H9 (cell line): ENCODE data around the gene SLC35B4. TPM values are rescaled to one million over a fixed set of nuclear protein-coding genes. Genes with fewer than 3 reads are reported as not detected.

Source experiments
- DNase-seq: peaks from one replicate; pipeline ENCODE4 v3.0.0-alpha.2; 2017
- H2AFZ ChIP-seq: one replicate; pipeline ENCODE4 v1.6.1; 2013; ENCODE audit warnings: mild to moderate bottlenecking, low read length, control low read depth, moderate library complexity
- H2AK5ac ChIP-seq: 2 replicates; pipeline ENCODE4 v1.6.1; 2013; ENCODE audit warnings: low read length, control low read depth, mixed read lengths; ENCODE audit not compliant: insufficient read length
- H2BK120ac ChIP-seq: one replicate; pipeline ENCODE4 v1.6.1; 2013; ENCODE audit warnings: low read depth, mild to moderate bottlenecking, low read length, control low read depth, inconsistent platforms; ENCODE audit not compliant: poor library complexity, severe bottlenecking
- H2BK12ac ChIP-seq: 2 replicates; pipeline ENCODE4 v1.6.1; 2013; ENCODE audit warnings: low read length, control low read depth, mixed read lengths, low read depth; ENCODE audit not compliant: insufficient read length
- H2BK15ac ChIP-seq: 2 replicates; pipeline ENCODE4 v1.6.1; 2013; ENCODE audit warnings: low read depth, low read length, control low read depth
- H2BK20ac ChIP-seq: one replicate; pipeline ENCODE4 v1.6.1; 2013; ENCODE audit warnings: low read depth, mild to moderate bottlenecking, low read length, control low read depth, inconsistent platforms; ENCODE audit not compliant: poor library complexity, severe bottlenecking
- H2BK5ac ChIP-seq: 2 replicates; pipeline ENCODE4 v1.6.1; 2013; ENCODE audit warnings: low read length, control low read depth, mixed read lengths; ENCODE audit not compliant: insufficient read length
- H3K14ac ChIP-seq: 2 replicates; pipeline ENCODE4 v1.6.1; 2013; ENCODE audit warnings: low read length, control low read depth; ENCODE audit not compliant: insufficient read depth
- H3K18ac ChIP-seq: 2 replicates; pipeline ENCODE4 v1.6.1; 2013; ENCODE audit warnings: low read depth, mild to moderate bottlenecking, mixed read lengths, low read length, control low read depth; ENCODE audit not compliant: insufficient read length
- H3K23ac ChIP-seq: 2 replicates; pipeline ENCODE4 v1.6.1; 2013; ENCODE audit warnings: low read length, control low read depth, mixed read lengths, low read depth; ENCODE audit not compliant: insufficient read length
- H3K23me2 ChIP-seq: 2 replicates; pipeline ENCODE4 v1.6.1; 2013; ENCODE audit warnings: low read depth, mild to moderate bottlenecking, mixed read lengths, low read length, control low read depth; ENCODE audit not compliant: insufficient read length, poor library complexity, severe bottlenecking
- H3K27ac ChIP-seq: 2 replicates; pipeline ENCODE4 v1.5.1; 2013; ENCODE audit warnings: low read length, control low read depth, mixed read lengths, low read depth; ENCODE audit not compliant: insufficient read length
- H3K27me3 ChIP-seq: 2 replicates; pipeline ENCODE4 v1.6.1; 2013; ENCODE audit warnings: low read length, control low read depth, inconsistent platforms; ENCODE audit not compliant: insufficient read depth
- H3K4ac ChIP-seq: 2 replicates; pipeline ENCODE4 v1.6.1; 2013; ENCODE audit warnings: low read depth, mild to moderate bottlenecking, control low read depth, inconsistent platforms, low read length, moderate library complexity
- H3K4me1 ChIP-seq: 2 replicates; pipeline ENCODE4 v1.6.1; 2013; ENCODE audit warnings: low read length, control low read depth, inconsistent platforms; ENCODE audit not compliant: insufficient read depth
- H3K4me2 ChIP-seq: 2 replicates; pipeline ENCODE4 v1.6.1; 2013; ENCODE audit warnings: low read length, control low read depth, mixed read lengths; ENCODE audit not compliant: insufficient read length, insufficient read depth
- H3K56ac ChIP-seq: 2 replicates; pipeline ENCODE4 v1.6.1; 2013; ENCODE audit warnings: low read depth, mild to moderate bottlenecking, mixed read lengths, low read length, control low read depth; ENCODE audit not compliant: insufficient read length
- H3K79me1 ChIP-seq: 2 replicates; pipeline ENCODE4 v1.6.1; 2013; ENCODE audit warnings: low read depth, mild to moderate bottlenecking, moderate library complexity, low read length, control low read depth, inconsistent platforms; ENCODE audit not compliant: insufficient read depth, poor library complexity, severe bottlenecking
- H3K79me2 ChIP-seq: 2 replicates; pipeline ENCODE4 v1.6.1; 2013; ENCODE audit warnings: low read length, control low read depth, inconsistent platforms; ENCODE audit not compliant: insufficient read depth
- H3K9ac ChIP-seq: 2 replicates; pipeline ENCODE4 v1.6.1; 2013; ENCODE audit warnings: low read length, control low read depth, mixed read lengths; ENCODE audit not compliant: insufficient read length; ENCODE audit errors: extremely low read depth
- H3K9me3 ChIP-seq: one replicate; pipeline ENCODE4 v1.6.1; 2013; ENCODE audit warnings: low read depth, low read length, inconsistent platforms; ENCODE audit not compliant: control insufficient read depth
- H3T11ph ChIP-seq: one replicate; pipeline ENCODE4 v1.6.1; 2013; ENCODE audit warnings: mild to moderate bottlenecking, low read length, control low read depth, inconsistent platforms
- H4K20me1 ChIP-seq: one replicate; pipeline ENCODE4 v1.6.1; 2013; ENCODE audit not compliant: control insufficient read depth, insufficient read length, insufficient read depth
- H4K5ac ChIP-seq: 2 replicates; pipeline ENCODE4 v1.6.1; 2013; ENCODE audit warnings: low read depth, mild to moderate bottlenecking, mixed read lengths, low read length, control low read depth; ENCODE audit not compliant: insufficient read length
- H4K8ac ChIP-seq: replicated peaks from 2 replicates; pipeline ENCODE4 v1.6.1; 2013; ENCODE audit warnings: low read length, control low read depth, mixed read lengths, low read depth; ENCODE audit not compliant: insufficient read length
- H4K91ac ChIP-seq: 2 replicates; pipeline ENCODE4 v1.6.1; 2013; ENCODE audit warnings: low read depth, mild to moderate bottlenecking, moderate library complexity, mixed read lengths, low read length, control low read depth; ENCODE audit not compliant: insufficient read length
- H3K27ac Mint-ChIP-seq, 3 experiments: 2 replicates in 2 of 3; 3 replicates in 1 of 3; pipeline ENCODE4 v1.8.0; 2020 to 2021; ENCODE audit warnings: mixed read lengths in 3 of 3, mild to moderate bottlenecking in 1 of 3, moderate library complexity in 1 of 3
- H3K27me3 Mint-ChIP-seq: 2 replicates; pipeline ENCODE4 v1.8.0; 2021; ENCODE audit warnings: low read depth, mild to moderate bottlenecking, moderate library complexity, mixed read lengths
- H3K36me3 Mint-ChIP-seq, 3 experiments: 2 replicates in 2 of 3; 3 replicates in 1 of 3; pipeline ENCODE4 v1.8.0; 2020 to 2021; ENCODE audit warnings: low read depth in 3 of 3, mixed read lengths in 3 of 3; ENCODE audit not compliant: insufficient read depth in 1 of 3
- H3K4me1 Mint-ChIP-seq, 2 experiments: 2 replicates each; pipeline ENCODE4 v1.8.0; 2020; ENCODE audit warnings: mixed read lengths in 2 of 2
- H3K4me3 Mint-ChIP-seq, 2 experiments: 2 replicates in 1 of 2; 3 replicates in 1 of 2; pipeline ENCODE4 v1.8.0; 2020 to 2021; ENCODE audit warnings: mild to moderate bottlenecking in 2 of 2, mixed read lengths in 2 of 2, moderate library complexity in 1 of 2
- H3K9me3 Mint-ChIP-seq, 2 experiments: 2 replicates in 1 of 2; 3 replicates in 1 of 2; pipeline ENCODE4 v1.8.0; 2020; ENCODE audit warnings: mild to moderate bottlenecking in 2 of 2, mixed read lengths in 2 of 2, moderate library complexity in 1 of 2
- WGBS: extraction: QIAGEN DNeasy Blood & Tissue Kit; methylation state at CpG from one replicate; pipeline ENCODE4 v1.1.7; 2013; ENCODE audit warnings: missing lambda C conversion rate, low lambda C conversion rate, mixed read lengths; ENCODE audit not compliant: insufficient read length; ENCODE audit errors: extremely low coverage; 5-methylcytosine and 5-hydroxymethylcytosine counted together
- total RNA-seq: library from RNA; stranded (reverse); gene quantifications from 2 replicates; pipeline ENCODE4 v1.2.1, GENCODE V29; 2021
- TF ChIP-seq, protein P1 (sequence below): fragments of 200-600 bp; sonication (generic); conservative IDR thresholded peaks from 3 replicates; pipeline ENCODE4 v1.8.0; 2021; ENCODE audit warnings: antibody characterized with exemption, mild to moderate bottlenecking

Gene SLC35B4
- total RNA-seq, 1 experiment from 2014 or later: 33.4 TPM

GRCh38 chr7:134284952-134285351 lies 31.8 kb downstream of the SLC35B4 start:
- no peak overlapping the region for H4K91ac ChIP-seq
- TF ChIP-seq, protein P1, sequence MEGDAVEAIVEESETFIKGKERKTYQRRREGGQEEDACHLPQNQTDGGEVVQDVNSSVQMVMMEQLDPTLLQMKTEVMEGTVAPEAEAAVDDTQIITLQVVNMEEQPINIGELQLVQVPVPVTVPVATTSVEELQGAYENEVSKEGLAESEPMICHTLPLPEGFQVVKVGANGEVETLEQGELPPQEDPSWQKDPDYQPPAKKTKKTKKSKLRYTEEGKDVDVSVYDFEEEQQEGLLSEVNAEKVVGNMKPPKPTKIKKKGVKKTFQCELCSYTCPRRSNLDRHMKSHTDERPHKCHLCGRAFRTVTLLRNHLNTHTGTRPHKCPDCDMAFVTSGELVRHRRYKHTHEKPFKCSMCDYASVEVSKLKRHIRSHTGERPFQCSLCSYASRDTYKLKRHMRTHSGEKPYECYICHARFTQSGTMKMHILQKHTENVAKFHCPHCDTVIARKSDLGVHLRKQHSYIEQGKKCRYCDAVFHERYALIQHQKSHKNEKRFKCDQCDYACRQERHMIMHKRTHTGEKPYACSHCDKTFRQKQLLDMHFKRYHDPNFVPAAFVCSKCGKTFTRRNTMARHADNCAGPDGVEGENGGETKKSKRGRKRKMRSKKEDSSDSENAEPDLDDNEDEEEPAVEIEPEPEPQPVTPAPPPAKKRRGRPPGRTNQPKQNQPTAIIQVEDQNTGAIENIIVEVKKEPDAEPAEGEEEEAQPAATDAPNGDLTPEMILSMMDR: no peak
- H2BK20ac ChIP-seq: no peak overlapping the region
- Mint-ChIP-seq H3K4me1 (peaks cover 9 to 11% of the 10 kb centered on the region in 2 experiments; a peak in 3 of 4 replicates), H3K27ac (no peak overlapping the region; a peak in 1 of 7 replicates), H3K9me3 (no peaks in the 10 kb centered on the region), H3K27me3 (no peaks in the 10 kb centered on the region), H3K36me3 (no peaks in the 10 kb centered on the region), H3K4me3 (no peak overlapping the region)
- no peak overlapping the region for H3T11ph ChIP-seq
- no peak overlapping the region for H4K8ac ChIP-seq
- no peak overlapping the region for H3K14ac ChIP-seq
- DNase-seq: no peak
- H3K4ac ChIP-seq: no peak overlapping the region
- H2BK15ac ChIP-seq: no peak overlapping the region
- no peak overlapping the region for H3K56ac ChIP-seq
- WGBS: no CpG with 5 or more reads among the region's 3 CpGs
- H3K27ac ChIP-seq: no peak overlapping the region
- H3K27me3 ChIP-seq: no peaks in the 10 kb centered on the region
- no peak overlapping the region for H3K9ac ChIP-seq
- H3K18ac ChIP-seq: no peak overlapping the region
- H3K23ac ChIP-seq: no peak overlapping the region
- H2BK12ac ChIP-seq: no peak overlapping the region
- no peaks in the 10 kb centered on the region for H3K23me2 ChIP-seq
- no peaks in the 10 kb centered on the region for H3K79me1 ChIP-seq
- H2AFZ ChIP-seq: no peak overlapping the region
- no peak overlapping the region for H2BK120ac ChIP-seq
- H4K20me1 ChIP-seq: no peaks in the 10 kb centered on the region
- no peak overlapping the region for H2AK5ac ChIP-seq
- no peaks in the 10 kb centered on the region for H3K79me2 ChIP-seq
- H4K5ac ChIP-seq: no peak overlapping the region
- no peaks in the 10 kb centered on the region for H3K4me1 ChIP-seq
- no peak overlapping the region for H3K4me2 ChIP-seq
- H2BK5ac ChIP-seq: no peak overlapping the region
- H3K9me3 ChIP-seq: no peaks in the 10 kb centered on the region
